NOMO-1 treated with dmso at 0.1 percent for 144 hours (cell line): Measurements from ENCODE around the gene PTPRN2.
"Not testable (repeated sequence)": the region's sequence is repeated elsewhere in the genome, so short reads cannot be mapped to it uniquely, and the experiment has no call there.

Source experiments
- DNase-seq: peaks from one replicate; lab custom pipeline; 2025; ENCODE audit not compliant: unreplicated experiment; lab: John Stamatoyannopoulos, UW

Gene PTPRN2

DNA sequence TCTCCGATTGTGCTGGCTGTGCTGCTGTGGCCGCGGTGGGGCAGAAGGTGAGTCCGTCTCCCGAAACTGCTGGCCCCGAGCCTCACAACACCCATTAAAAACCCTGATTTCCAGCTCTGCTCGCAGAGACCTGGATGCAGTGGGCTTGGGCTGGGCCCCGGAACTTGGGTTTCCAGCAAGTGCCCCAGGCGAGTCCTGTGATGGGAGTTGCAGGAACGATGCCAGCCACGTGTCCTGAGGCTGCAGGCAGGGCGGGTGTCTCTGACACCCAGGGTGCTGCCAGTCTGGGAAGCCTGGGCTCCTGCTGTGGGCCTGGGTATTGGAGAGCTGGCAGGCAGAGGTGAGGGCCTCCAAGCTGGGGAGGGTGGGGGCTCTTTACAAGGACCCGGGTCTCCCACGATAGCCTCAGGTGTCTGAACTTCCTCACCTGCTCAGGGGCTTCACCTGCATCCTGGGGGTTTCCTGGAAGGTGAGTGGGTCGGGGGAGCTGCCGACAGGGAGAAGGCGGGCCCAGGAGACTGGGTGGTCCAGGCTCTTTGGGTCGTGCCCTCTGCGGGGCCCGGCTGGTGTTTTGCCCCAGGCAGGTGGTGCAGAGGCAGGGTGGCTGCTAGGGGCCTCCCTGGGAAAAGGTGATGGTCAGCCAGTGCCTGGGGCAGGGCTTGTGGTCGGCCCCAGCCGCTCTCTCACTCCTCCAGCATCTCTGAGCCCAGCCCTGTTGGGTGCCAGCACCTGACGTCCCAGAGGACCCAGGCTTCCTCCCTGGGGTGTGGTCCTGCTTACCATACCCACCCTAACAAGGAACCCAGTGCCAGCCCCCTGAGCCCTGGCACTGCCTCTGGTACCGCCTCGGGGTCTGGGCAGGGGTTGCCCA lies 1070.5 kb downstream of the PTPRN2 start:
- DNase-seq, result no peak

DNA sequence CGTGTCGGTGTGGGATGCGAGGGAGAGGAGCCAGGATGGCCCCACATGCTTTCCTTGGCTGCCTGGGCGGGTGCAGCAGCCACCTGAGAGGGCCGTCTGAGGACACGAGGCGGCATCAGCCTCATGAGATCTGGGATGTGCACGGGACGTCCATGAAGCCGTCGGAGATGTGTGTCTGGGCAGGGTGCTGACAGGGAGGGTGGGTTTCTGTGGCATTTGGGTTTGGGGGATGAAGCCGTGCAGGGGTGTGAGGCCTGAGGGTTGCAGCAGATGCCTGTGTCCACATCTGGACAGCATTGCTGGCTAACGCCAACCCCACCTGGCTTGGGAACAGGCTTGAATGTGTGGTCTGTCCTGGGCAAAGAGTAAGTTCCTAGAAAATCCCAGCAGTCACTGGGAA lies 1071.3 kb downstream of the PTPRN2 start:
- DNase-seq, result no peak

DNA sequence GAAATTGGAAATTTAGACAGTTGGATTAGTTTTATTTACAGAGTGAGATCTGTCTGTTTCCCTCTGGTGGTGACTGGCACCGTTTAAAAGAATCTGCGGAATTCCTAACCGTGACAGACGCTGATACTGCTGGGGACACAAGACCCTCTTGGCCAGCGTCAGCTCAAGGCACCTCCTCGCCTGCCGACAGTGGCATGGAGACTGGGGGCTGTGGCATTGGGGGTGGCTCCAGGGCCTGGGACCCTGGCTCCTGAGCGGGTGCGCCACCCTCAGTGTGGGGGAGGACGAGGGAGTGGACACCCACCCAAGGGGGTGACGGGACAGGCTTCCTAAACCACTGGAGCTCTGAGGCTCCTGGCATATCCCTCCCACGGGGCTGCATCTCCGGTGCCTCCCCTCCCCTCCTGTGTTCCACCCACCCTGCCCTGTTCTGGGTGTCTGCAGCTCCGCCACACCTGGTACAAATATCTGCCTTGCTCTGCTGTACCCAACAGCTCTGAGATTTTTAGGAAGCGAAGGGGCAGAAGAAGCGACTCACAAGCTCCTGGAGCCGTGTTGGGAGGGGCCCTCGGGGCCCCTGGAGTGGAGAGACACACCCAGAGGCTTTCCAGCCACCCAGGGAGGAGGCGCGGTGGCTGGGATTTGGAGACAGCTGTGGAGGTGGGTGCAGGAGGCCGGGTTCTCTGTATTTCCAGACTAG lies 1072.1 kb downstream of the PTPRN2 start:
- DNase-seq, result no peak

DNA sequence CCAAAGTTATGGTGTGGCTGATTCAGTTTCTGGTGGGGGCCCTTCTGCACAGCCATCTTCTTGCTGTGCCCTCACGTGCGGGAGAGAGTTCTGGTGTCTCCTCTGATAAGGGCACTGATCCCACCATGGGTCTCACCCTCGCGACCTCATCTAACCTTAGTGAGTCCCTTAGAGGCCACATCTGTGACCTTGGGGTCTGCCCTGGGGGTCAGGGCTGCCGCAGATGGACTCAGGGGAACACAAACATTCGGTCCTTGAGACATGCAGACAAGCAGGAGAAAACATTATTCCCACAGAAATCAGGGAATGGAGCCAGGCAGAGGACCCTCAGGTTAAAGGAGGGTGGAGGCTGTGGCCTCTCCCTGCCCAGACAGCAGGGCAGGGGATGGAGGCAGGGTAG lies 1072.9 kb downstream of the PTPRN2 start:
- DNase-seq, result no peak

DNA sequence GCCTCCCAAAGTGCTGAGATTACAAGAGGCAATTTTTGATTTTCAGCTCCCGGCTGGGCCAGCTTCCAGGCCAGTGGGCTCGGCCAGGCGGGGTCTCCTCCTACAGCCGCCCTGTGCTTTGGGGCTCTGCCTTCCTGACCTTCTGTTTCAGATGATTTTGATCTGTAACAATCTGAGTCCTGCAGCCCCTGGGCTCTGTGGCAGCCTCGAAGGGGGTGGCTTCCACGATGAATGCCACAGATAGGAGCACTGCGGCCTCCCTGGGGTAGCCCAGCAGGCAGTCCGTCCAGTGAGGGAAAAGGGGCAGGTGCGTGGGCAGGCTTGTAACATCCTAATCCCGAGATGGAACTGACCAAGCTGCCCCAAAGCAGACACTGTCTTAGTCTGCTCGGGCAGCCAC lies 1073.3 kb downstream of the PTPRN2 start:
- DNase-seq, result no peak

DNA sequence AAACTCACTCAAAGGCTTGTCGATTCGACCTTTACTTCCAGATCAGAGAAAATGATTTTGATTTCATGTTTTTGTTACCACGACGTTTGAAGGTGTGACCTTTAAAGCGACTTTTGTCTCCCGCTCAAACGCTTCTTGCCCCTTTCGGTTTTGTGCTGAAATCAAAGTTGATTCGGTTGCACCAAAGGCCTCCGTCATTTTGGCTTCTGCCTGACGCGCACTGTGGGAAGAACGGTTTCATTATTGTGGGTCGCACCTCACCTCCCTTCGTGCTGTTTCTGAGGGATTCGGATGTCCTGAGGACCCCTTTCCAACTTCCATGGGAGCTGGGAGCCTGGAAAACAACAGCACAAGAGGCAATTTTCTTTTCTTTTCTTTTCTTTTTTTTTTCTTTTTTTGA lies 1073.9 kb downstream of the PTPRN2 start:
- DNase-seq, result no peak

DNA sequence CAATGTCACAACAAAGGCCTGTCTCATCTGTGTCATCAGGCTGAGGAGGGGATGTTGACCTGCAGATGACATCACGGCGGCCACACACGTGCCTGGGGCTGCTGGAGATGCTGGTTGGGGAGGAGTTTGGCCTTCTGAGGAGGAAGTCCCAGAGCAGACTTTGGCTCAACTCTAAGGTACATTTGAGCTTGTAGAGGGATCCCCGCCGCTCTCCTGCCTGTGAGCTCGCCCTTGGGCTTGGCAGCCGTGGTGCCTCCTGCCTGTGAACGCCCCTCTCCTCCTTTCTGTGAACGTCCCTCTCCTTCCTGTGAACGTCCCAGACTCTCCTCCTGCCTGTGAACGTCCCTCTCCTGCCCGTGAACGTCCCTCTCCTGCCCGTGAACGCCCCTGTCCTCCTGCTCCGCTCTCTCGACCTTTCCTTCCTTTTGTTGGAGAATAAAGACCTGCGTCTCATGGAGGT lies 1074.4 kb downstream of the PTPRN2 start:
- DNase-seq, result no peak

DNA sequence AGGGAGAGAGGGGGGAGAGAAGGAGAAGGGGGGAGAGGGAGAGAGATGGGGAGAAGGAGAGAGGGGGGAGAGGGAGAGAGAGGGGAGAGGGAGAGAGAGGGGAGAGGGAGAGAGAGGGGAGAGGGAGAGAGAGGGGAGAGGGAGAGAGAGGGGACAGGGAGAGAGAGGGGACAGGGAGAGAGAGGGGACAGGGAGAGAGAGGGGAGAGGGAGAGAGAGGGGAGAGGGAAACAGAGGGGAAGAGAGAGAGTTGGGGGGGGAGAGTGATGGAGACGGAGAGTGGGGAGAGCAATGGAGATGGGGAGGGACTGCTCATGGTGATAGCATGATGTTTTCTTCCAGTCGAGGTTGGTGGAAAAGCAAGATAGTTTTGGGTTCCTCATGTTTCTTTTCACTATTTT lies 1078.4 kb downstream of the PTPRN2 start:
- no peak for DNase-seq

DNA sequence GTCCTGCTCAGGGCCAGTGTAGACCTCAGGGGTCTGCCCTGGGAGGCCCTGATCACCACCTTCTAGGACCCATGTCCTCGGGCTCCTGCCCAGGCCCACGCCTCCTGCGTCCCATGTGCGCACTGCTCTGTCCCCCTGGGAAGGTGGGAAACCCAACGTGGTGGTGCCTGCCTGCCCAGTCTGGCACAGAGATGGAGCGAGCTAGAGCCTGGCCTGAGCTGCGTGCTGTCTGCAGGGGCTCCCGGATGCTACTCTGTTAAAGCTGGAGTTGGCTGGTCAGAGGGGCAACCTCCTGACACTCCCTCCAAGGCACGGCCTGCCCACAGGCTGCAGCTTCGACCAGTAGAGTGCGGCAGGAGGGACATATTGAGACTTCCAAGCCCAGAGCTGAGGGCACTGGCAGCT lies 1079.1 kb downstream of the PTPRN2 start:
- DNase-seq, result no peak

DNA sequence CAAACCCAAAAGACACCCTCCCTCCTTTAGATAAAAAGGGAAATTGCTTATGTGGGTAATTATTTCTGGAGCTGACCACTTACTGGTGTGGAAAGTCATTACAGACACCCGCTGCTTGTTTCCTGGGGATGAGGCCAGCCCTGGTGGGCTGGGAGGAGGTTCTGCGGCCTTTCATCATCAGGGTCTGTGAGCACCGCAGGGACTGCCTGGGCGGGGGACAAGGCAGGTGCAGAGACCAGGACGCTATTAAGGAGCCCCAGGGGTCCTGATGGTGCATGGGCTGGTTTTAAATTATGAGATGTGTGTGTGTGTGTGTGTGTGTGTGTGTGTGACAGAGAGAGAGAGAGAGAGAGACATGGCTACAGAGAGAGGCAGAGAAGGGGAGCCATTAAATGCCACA lies 1079.6 kb downstream of the PTPRN2 start:
- peak; percentile 77 for DNase-seq

DNA sequence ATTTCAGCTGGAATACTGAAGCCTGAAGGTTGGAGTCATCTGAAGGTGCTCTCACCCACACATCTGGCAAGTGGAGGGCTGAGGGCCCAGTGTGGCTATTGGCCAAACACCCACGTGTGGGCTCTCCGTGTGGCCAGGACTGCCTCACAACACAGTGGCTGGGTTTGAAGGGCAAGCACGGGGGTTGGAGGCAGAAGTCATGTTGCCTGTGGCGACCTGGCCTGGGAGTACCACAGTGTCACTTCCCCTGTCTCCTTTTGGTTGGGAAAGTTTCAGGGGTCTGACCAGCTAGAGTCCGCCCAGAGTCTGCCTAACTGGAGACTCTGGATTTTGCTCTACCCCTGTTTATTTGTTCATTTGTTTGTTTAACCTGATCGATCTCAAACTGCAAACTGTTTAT lies 1081.4 kb downstream of the PTPRN2 start:
- no peak for DNase-seq

DNA sequence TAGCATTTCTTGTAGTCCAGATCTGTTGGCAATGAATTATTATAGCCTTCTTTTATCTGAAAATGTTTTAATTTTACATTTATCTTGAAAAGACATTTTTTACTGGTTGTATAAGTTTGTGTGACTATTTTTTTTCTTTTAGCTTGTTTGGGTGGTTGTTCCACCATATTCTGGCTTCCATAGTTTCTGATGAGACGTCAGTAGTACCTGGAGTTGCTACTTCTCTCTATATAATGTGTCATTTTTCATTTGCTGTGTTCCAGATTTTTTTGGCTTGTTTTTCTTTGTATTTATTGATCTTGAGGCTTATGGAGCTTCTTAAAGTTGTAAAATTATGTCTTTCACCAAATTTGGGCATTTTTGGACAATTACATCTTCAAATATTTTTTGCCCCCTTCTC lies 1082.0 kb downstream of the PTPRN2 start:
- DNase-seq, result no peak

DNA sequence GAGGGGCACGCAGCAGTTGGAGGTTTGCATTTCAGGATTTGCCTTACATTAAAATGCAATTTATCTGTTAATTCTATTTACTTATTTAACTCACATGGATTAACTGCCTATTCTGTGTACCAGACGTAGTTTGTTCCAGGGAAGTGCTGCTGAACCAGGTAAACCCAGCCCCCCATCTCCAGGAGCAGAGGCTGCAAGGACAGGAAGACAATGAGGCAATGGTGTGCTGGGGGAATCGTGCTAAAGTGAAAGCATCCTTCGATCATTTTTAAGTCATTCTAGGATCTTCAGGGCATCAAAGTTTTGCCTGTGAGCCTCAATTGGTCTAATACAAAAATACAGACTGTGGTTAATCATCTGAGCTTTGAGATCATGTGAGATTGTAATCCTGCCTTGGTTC lies 1084.4 kb downstream of the PTPRN2 start:
- DNase-seq, result no peak

DNA sequence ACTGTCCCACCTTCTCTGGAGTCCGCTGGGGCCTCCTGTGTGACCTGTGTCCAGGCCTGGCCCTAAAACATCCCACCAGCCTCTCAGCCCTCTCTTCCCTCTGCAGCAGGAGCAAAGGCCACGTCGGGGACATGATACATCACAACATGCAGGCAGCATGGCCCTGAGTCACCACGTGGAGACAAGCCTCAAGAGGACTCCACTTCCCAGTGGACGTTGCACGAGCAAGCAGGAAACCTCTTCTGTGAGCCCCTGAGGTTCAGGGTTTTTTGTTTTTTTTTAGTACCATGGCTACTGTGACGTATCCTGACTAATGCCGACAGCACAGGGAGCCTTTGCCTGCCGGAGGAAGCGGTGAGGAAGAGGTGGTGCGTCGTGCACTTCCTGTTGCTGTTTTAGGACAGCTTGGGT lies 1084.9 kb downstream of the PTPRN2 start:
- DNase-seq, result peak; percentile 51

DNA sequence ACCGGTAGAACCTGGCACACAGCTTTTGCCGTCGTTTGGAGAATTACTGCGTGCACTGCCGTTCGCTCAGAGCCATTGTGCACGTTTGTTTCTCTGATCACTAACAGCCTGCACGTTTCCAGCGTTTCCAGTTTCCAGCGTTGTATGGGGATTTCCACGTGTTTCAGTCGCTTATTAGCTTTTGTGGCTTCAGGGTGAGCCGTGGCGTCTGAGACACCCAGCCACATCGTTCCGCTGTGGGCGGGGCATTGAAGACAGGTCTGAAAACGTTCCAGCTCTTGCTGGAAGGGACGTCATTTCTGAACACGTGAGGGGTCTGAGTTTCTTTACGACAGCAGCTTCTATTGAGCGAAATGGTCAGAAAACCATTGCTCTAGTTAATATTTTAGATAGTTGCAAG lies 1086.0 kb downstream of the PTPRN2 start:
- DNase-seq, result no peak

DNA sequence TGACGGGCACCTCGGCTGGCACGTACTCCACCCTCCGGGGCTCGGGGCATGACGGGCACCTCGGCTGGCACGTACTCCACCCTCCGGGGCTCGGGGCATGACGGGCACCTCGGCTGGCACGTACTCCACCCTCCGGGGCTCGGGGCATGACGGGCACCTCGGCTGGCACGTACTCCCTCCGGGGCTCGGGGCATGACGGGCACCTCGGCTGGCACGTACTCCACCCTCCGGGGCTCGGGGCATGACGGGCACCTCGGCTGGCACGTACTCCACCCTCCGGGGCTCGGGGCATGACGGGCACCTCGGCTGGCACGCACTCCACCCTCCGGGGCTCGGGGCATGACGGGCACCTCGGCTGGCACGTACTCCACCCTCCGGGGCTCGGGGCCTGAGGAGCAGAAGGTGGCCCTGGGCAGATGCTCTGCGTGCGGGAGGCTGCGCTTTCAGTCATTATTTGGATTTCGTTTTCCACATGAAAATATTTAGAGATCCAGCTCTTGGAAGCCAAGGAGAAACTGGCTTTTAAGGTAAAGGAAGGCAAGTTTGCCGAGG lies 1086.6 kb downstream of the PTPRN2 start:
- not testable (repeated sequence) for DNase-seq

DNA sequence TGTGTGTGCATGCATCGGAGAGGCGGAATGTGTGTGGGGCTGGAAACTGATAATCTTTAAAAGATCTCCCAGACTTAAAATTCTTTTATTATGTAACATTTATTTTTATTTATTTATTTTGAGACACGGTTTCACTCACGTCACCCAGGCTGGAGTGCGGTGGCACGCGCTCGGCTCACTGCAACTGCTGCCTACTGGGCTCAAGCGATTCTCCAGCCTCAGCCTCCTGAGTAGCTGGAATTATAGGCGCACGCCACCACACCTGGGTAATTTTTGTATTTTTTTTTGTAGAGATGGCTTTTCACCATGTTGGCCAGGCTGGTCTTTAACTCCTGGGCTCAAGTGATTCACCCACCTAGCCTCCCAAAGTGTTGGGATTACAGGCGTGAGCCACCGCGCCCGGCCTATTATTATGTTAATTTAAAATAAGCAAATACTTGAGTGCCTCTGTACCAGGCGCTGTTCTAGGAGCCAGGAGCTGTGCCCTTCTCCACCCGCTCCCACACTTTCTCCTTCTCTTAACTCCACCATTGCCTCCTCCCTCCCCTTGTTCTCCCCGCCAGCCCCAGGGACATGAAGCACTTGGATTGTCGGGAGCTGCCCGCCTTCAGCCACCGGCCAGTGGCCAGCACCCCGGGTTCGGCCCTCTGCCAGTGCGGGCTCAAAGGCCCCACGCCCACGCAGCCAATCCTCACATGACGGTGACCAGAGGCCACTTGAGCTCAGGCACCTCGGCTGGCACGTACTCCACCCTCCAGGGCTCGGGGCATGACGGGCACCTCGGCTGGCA lies 1087.3 kb downstream of the PTPRN2 start:
- no peak for DNase-seq

DNA sequence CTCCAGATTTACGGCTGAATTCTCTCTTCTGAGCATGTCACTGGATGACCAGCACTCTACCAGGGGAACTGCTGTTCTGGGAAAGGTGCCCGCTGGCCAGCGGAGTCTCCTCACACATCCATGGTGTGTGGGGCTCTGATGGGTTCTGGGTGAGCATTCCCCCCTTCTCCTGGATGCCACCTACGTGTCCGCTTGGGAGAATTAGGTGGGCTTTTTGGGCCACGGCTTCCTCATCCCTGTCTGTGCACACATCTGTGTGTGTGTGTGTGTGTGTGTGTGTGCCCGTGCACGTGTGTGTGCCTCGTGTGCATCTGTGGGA lies 1087.8 kb downstream of the PTPRN2 start:
- DNase-seq, result no peak

DNA sequence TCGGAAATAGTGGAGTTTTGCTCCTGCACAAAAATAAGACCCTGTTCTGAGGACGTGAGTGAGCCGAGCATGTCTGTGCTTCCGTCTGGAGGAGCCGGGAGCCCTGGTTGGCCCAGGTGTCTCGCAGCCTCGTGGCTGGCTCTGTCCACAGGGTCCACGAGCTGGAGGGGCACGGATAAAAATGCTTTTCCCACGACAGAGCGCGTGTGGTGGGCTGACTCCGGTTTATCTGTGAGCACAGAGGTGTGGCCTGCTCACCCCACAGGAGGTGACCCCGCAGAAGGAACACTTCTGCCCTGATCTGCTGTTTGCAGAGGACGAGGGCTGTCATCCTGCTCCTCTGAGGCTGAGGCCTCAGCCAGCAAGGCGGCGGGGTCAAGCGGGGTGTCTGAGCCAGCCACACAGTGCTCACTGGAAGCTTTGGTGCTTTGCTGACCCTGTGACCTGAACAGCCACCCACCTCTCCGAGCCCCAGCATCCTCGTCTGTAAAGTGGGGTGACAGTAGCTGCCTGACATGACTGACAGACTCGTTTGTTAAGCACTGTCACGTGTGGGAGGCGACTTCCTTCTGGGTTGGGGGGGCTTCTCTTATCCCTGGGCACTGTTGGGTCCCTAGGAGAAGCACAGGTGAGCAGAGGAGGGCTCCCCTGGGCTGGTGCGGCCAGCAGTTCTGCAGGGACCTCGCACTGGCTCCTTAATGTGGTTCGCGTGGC lies 1088.3 kb downstream of the PTPRN2 start:
- no peak for DNase-seq

DNA sequence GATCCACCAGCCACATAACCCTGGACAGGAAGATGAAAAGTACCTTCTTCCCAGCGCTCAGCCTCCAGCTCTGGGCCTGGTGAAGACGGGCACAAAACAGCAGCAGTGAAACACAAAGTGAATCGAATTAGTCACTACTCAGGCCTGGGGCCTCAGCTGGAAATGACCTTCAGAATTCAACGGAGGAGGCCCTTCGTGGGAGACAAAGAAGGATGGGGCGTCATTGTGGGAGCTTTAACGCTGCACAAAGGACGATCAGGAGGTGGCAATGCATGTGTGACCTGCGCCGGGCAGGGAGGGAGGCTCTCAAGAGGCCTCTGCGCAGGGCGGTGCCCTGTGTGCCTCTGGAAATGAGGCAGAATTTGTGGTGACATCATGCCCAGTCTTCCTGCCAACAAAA lies 1089.0 kb downstream of the PTPRN2 start:
- DNase-seq, result no peak
